HG03439 (cell line): ENCODE results near the gene EEIG1.
A peak's percentile ranks its signal among the peaks of the same experiment; 100 is the strongest.

Experiments
- ATAC-seq: cut with Tn5 transposase; IDR thresholded peaks from one replicate; pipeline ENCODE4 v1.9.1; 2021; ENCODE audit warnings: mild to moderate bottlenecking, moderate library complexity; ENCODE audit not compliant: unreplicated experiment

Gene EEIG1

GRCh38 chr9:127961155-127961490, 19.7 kb downstream of the EEIG1 start:
- no peak for ATAC-seq

GRCh38 chr9:127960410-127961154, 20.2 kb downstream of the EEIG1 start:
- no peak for ATAC-seq

- ATAC-seq, result no peak
These were observed 20.9 kb downstream of the EEIG1 start for GRCh38 chr9:127959841-127960409.

GRCh38 chr9:127959398-127959797, 21.4 kb downstream of the EEIG1 start:
- no peak for ATAC-seq

DNA sequence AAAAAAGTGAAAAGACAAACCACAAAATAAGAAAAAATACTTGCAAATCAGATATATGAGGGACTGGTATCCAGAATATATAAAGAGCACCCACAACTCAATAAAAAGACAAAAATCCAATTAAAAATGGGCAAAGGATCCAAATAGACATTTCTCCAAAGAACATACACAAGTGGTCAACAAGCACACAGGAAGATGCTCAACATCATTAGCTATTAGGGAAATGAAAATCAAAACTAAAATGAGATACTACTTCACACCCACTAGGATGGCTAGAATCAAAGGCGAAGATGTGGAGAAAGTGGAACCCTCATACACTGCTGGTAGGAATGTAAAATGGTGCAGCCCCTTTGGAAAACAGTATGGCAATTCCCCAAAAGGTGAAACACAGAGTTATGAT, 22.1 kb downstream of the EEIG1 start:
- ATAC-seq, result no peak

- no peak for ATAC-seq
These were observed 25.3 kb downstream of the EEIG1 start for GRCh38 chr9:127955294-127956015.

DNA sequence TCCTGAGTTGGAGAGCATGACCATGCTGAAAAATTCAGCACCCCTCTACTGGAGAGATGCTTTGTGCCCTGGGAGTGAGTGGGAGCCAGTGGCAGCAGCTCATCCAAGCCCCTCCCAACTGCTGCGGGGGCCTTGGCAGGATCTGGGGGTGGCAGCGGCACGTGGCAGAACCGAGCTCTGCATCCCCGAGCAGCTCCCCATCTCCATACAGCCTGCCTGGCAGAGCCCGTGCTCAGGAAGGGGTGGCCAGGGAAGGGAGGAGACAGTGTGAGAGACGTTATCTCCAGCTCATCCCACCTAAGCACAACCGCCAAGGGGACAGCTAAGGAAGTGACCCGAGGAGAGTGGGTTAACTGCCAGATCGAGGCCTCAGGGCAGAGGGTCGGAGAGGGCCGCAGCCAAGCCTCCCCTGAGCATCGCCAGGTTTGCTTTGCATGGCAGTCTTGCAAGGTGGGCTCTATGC, 25.9 kb downstream of the EEIG1 start:
- ATAC-seq, result no peak

GRCh38 chr9:127953768-127954505, 26.9 kb downstream of the EEIG1 start:
- ATAC-seq, result no peak

DNA sequence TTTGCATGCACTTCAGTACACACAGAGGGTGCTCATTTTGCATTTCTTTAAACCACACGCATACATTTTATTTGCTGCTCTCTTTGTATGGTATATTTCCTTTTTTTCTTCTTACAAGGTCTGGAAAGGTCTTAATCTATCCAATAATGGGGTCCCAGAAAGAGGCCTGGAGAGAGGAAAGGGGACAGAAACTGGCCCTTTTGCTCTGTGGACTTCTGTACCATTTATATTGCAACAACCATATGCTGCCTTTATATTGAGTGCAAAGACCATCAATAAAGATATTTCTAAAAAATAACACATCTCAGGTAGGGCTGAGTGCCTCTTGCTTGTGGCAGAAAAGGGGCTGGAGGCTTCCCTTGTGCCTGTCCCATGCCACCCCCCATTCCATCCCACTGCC, 27.6 kb downstream of the EEIG1 start:
- no peak for ATAC-seq

DNA sequence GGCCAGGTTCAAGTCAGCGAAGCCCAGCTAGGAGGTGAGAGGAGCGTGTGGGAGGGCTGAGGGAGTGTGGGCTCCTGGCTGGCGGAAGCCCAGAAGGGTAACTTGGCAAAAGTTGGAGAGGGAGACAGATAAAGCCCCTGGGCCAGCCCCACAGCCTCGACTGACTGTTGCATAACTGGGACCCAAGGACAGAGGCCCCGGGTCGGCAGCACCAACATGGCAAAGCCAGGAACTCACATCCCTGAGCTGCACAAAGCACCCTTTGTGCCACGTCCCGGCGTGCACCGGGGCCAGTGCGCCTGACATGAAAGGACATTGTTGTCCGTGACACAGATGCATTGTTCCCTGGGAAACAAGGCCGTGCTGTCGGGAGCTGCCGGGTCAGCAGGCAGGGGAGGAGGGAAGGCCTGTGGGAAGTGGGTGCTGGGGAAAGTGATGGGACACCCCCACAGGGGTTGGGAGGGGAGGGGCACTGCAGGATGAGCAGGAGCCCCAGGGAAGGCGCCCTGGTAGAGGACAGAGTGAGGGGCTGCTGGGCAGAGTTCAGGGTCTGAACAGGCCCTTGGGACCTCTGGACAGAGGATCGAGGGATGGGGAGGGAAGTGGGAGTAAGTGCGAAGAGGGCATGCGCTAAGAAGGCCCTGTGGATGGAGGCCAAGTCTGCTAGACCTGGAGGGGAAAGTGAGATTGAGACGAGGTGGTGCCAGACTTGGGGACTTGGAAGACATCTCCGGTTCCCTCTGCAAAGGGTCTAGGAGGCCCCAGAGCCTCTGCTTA, 30.1 kb downstream of the EEIG1 start:
- no peak for ATAC-seq

- no peak for ATAC-seq
These were observed 30.8 kb downstream of the EEIG1 start for GRCh38 chr9:127949827-127950512.

DNA sequence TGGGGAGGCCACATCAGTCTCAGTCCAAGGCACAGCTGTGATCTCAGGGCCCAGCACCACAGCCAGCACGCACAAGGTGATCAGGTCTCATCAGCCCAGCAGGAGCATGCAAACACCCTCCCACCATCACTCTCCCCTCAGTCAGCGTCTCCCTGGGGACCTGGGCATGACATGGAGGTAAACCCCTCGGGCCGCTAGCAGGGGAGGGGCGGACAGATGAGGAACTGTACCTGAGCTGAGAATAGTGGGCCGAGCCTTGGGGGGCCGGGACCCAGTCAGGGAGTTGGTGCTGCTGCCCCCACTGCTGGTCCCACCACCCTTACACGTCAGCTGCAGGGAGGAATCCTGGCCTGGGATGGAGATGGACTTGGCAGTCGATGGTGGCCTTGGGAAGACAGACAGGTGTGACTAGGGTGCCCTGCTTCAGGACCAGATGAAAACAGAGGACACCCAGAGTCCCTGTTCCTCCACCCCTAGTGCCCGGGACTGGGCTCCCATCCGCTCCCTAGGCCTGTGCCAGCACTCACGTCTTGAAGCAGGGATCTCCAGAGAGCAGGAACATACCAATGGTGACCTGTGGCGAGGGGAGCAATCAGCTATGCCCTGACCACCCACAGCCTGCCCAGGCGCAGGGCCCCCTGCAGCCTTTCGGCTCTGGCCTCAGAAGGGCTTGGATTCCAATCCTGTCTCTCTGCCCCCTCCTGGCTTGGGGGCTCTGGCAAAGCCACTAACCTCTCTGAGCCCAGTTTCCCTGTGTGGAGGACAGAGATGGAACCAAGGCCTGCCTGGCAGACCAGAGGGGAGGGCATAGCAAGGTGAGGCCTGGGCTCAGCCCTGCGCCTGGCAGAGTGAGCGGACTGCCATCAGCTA, 32.7 kb downstream of the EEIG1 start:
- no peak for ATAC-seq

- no peak for ATAC-seq
These were observed 34.1 kb downstream of the EEIG1 start for GRCh38 chr9:127946728-127947127.

GRCh38 chr9:127945942-127946341, 34.8 kb downstream of the EEIG1 start:
- ATAC-seq, result no peak

GRCh38 chr9:127945338-127945737, 35.5 kb downstream of the EEIG1 start:
- no peak for ATAC-seq

DNA sequence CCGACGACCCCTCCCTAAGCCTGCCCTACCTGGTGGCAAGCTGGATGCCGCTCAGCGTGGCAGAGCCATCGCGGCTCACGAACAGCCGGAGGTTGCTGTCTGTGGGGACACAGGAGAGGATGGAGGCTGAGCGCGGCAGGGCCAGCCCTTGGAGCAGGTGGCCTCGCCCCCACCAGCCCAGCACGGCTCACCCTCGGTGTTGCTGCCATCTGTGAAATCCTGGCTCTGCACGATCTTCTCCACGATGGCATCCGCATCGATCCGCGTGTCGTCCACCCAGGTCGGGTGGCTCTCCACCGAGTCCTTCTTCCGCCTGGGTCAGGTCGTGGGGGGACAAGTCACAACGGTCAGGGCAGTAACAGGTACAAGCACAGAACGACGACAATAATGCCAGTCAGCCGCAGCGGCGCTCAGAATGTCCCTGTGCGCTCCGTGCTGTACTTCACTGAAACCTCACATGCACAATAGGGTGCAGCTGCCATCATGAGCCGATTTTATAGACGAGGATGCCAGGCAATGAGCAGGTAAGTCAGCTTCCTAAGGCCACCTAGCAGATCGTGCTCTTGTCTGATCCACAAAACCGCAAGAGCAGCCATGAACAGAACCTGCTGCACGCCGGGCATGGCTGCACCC, 36.1 kb downstream of the EEIG1 start:
- ATAC-seq, result no peak

DNA sequence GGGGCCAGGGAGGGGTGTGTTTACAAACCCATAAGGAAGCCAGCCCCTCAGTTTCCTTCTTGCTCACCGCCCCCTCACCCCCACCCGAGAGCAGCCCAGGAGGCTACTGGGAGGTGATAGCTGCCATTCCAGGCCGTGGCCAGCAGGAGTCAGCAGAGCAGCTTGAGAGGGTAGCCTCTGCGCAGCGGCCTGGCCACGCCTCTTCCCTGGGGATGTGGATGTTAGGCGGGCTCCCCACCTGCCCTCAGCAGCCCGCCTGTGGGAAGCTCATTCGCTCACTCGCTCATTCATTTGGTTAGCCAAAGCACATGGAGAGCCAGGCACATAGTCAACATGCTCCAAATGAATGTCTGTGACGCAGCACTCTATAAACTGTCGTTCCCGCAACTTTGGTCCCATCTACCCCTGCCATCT, 37.1 kb downstream of the EEIG1 start:
- peak; percentile 40 for ATAC-seq

DNA sequence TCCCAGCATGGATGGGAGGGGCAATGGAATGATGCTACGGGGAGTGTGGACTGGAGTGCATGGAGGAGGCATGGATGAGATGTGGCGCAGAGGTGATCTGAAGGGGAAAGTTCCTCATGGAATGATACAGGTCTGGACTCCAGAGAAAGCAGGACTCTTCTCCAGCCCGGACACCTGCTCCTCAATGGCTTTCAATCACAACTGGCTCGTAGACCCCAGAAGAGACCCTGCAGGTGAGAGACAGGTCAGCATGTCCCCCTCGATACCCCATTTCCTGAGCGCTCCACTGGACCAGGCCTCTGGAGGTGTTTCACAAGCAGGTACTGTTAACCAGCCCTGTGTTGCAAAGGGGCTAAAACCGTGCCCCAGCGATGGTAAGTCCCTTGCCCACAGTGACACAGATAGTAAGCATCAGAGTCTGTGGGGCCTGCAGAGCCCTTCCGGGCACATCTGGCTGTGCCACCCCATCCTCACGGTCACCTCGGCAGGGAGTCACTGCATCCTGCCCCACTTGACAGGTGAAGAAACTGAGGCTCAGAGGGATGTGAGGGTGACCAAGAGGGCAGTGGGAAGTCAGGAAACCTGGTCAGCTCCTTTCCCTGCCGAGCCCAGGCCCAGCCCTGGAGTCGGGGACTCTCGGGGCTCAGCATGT, 37.7 kb downstream of the EEIG1 start:
- ATAC-seq, result peak; percentile 4
